OCI-LY1 (cell line): ENCODE data around the gene SAMD3.
A peak's percentile ranks its signal among the peaks of the same experiment; 100 is the strongest.
"Not testable (repeated sequence)": the region's sequence is repeated elsewhere in the genome, so short reads cannot be mapped to it uniquely, and the experiment has no call there.

Experiments
- H2AFZ ChIP-seq: fragments of 200-600 bp; sonication (generic), shearing (Covaris generic); 2 replicates; pipeline ENCODE4 v1.6.0; 2014; ENCODE audit warnings: antibody characterized with exemption, mild to moderate bottlenecking, low read length
- H3F3A ChIP-seq: fragments of 200-600 bp; sonication (generic), shearing (Covaris generic); 2 replicates; pipeline ENCODE4 v1.6.0; 2014; ENCODE audit warnings: mild to moderate bottlenecking, antibody characterized with exemption, low read length, moderate library complexity; ENCODE audit not compliant: insufficient read depth
- H3K27ac ChIP-seq: fragments of 200-600 bp; sonication (generic); 2 replicates; pipeline ENCODE4 v1.5.1; 2014; ENCODE audit warnings: low read length, mixed run types, mild to moderate bottlenecking, low read depth; ENCODE audit not compliant: poor library complexity, severe bottlenecking
- H3K27me3 ChIP-seq: fragments of 200-600 bp; sonication (generic); 2 replicates; pipeline ENCODE4 v1.6.0; 2014; ENCODE audit warnings: antibody characterized with exemption, mild to moderate bottlenecking, low read length, moderate library complexity; ENCODE audit not compliant: insufficient read depth
- H3K36me3 ChIP-seq: fragments of 200-600 bp; sonication (generic); 2 replicates; pipeline ENCODE4 v1.6.1; 2014; ENCODE audit warnings: mild to moderate bottlenecking, antibody characterized with exemption, low read length, moderate library complexity, mixed read lengths; ENCODE audit not compliant: insufficient read depth
- H3K4me1 ChIP-seq: fragments of 200-600 bp; sonication (generic); 2 replicates; pipeline ENCODE4 v1.5.1; 2014; ENCODE audit warnings: mild to moderate bottlenecking, low read length, moderate library complexity; ENCODE audit not compliant: insufficient read depth, severe bottlenecking
- H3K4me2 ChIP-seq: fragments of 200-600 bp; sonication (generic), shearing (Covaris generic); 2 replicates; pipeline ENCODE4 v1.6.1; 2014; ENCODE audit warnings: low read length
- H3K4me3 ChIP-seq: fragments of 200-600 bp; sonication (generic); 2 replicates; pipeline ENCODE4 v1.5.1; 2014; ENCODE audit warnings: low read length, low read depth, mild to moderate bottlenecking, mixed read lengths; ENCODE audit not compliant: poor library complexity, severe bottlenecking
- H3K79me2 ChIP-seq: fragments of 200-600 bp; shearing (Covaris generic); 2 replicates; pipeline ENCODE4 v1.6.1; 2016; ENCODE audit warnings: mixed run types, low read length, mixed read lengths; ENCODE audit not compliant: insufficient read depth
- H3K9ac ChIP-seq: fragments of 200-600 bp; sonication (generic), shearing (Covaris generic); 2 replicates; pipeline ENCODE4 v1.6.1; 2014; ENCODE audit warnings: mild to moderate bottlenecking, low read length, mixed read lengths
- H3K9me2 ChIP-seq: fragments of 200-600 bp; sonication (generic), shearing (Covaris generic); 2 replicates; pipeline ENCODE4 v1.6.1; 2014; ENCODE audit warnings: low read depth, mild to moderate bottlenecking, low read length, mixed read lengths
- H3K9me3 ChIP-seq: fragments of 200-600 bp; shearing (Covaris generic); 2 replicates; pipeline ENCODE4 v1.6.1; 2014; ENCODE audit warnings: low read length, mixed read lengths
- H4K20me1 ChIP-seq: fragments of 200-600 bp; sonication (generic), shearing (Covaris generic); 2 replicates; pipeline ENCODE4 v1.6.0; 2016; ENCODE audit warnings: mild to moderate bottlenecking, low read length; ENCODE audit not compliant: insufficient read depth
- EZH2 ChIP-seq: fragments of 200-600 bp; sonication (generic), shearing (Covaris generic); IDR thresholded peaks from 2 replicates; pipeline ENCODE4 v1.8.0; 2017; ENCODE audit warnings: borderline replicate concordance, mixed run types, mild to moderate bottlenecking, antibody characterized with exemption, low read length, moderate library complexity, mixed read lengths
- TF ChIP-seq, protein P1 (sequence below): fragments of 200-600 bp; sonication (generic), shearing (Covaris generic); IDR thresholded peaks from 2 replicates; pipeline ENCODE4 v1.5.1; 2017; ENCODE audit warnings: mild to moderate bottlenecking, antibody characterized with exemption, low read length, moderate library complexity, mixed read lengths

SAMD3 gene

DNA sequence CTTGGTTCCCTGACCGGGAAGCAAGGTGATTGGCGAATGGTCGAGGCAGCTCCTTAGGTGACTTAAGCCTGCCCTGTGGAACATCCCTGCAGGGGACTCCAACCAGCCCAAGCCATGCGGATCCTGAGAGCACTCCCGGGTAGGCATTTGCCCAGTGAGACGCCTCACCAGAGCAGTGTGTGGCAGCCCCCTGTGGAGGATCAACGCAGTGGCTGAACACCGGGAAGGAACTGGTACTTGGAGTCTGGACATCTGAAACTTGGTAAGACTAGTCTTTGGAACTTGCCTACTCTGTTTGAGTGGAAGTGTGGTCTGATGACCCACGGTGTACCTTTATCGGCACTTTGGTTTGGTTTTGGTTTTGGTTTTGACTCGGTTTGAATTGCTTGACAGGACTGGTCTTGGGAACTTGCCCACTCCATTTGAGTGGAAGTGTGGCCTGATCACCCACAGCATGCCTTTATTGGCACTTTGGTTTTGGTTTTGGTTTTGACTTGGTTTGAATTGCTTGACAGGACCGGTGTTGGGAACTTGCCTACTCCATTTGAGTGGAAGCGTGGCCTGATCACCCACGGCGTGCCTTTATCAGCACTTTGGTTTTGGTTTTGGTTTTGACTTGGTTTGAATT is 38.0 kb upstream of the SAMD3 start:
- not testable (repeated sequence) for H3K9me3 ChIP-seq, H3K36me3 ChIP-seq, H3K4me1 ChIP-seq, H3K27me3 ChIP-seq, H3F3A ChIP-seq, H3K9me2 ChIP-seq, H3K79me2 ChIP-seq, H3K4me2 ChIP-seq, H4K20me1 ChIP-seq, H2AFZ ChIP-seq, H3K27ac ChIP-seq, H3K9ac ChIP-seq
- H3K4me3 ChIP-seq, result peak overlapping the region; percentile 29

DNA sequence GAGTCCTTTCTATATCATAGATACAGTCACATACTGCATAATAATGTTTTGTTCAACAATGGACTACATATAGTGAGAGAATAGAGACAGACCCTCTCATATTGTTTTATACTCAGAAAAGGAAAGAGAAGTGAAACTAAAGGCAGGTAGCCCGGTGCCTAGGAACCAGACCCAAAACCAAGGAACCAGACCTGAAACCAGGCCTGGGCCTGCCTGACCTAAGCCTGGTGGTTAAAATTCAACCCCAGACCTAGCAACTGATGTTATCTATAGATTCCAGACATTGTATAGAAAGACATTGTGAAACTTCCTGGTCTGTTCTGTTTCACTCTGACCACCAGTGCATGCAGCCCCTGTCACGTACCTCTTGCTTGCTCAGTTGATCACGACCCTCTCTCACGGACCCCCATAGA is 37.3 kb upstream of the SAMD3 start:
- H2AFZ ChIP-seq, H3K9me3 ChIP-seq, H3K27ac ChIP-seq, H3K4me3 ChIP-seq, H3K9ac ChIP-seq, H3K4me2 ChIP-seq, H3K27me3 ChIP-seq, H3F3A ChIP-seq, H4K20me1 ChIP-seq, H3K79me2 ChIP-seq, H3K4me1 ChIP-seq, H3K9me2 ChIP-seq, H3K36me3 ChIP-seq: not testable (repeated sequence)

DNA sequence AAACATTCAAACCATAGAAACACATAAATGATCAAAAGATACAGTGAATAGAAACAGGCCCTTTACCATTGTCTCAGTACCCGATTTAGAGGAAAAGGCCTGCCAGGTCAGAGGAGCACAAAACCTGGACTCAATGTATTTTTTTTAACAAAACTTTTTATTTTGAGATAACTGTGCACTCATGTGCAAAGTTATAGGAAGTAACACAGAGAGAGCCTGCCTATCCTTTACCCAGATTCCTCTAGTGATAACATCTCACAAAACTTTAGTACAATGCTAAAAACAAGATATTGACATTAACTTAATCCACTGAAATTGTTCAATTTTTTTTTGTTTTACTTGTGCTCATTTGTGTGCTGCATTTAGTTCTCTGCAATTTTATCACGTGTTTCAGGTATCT is 36.8 kb upstream of the SAMD3 start:
- H4K20me1 ChIP-seq, result no peaks in the 10 kb centered on the region
- H3K4me2 ChIP-seq, result no peak overlapping the region
- H3K27ac ChIP-seq, result no peak overlapping the region
- H3K4me1 ChIP-seq, result no peaks in the 10 kb centered on the region
- no peaks in the 10 kb centered on the region for H3K9me2 ChIP-seq
- no peak for TF ChIP-seq EZH2
- TF ChIP-seq, protein P1, sequence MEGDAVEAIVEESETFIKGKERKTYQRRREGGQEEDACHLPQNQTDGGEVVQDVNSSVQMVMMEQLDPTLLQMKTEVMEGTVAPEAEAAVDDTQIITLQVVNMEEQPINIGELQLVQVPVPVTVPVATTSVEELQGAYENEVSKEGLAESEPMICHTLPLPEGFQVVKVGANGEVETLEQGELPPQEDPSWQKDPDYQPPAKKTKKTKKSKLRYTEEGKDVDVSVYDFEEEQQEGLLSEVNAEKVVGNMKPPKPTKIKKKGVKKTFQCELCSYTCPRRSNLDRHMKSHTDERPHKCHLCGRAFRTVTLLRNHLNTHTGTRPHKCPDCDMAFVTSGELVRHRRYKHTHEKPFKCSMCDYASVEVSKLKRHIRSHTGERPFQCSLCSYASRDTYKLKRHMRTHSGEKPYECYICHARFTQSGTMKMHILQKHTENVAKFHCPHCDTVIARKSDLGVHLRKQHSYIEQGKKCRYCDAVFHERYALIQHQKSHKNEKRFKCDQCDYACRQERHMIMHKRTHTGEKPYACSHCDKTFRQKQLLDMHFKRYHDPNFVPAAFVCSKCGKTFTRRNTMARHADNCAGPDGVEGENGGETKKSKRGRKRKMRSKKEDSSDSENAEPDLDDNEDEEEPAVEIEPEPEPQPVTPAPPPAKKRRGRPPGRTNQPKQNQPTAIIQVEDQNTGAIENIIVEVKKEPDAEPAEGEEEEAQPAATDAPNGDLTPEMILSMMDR, result no peak
- H3F3A ChIP-seq, result no peaks in the 10 kb centered on the region
- no peak overlapping the region for H2AFZ ChIP-seq
- H3K9ac ChIP-seq, result no peak overlapping the region
- no peaks in the 10 kb centered on the region for H3K36me3 ChIP-seq
- H3K9me3 ChIP-seq, result 0 out of 2 replicates have a peak, but pooled peaks cover 3% of the 10 kb centered on the region
- H3K27me3 ChIP-seq, result no peaks in the 10 kb centered on the region
- no peaks in the 10 kb centered on the region for H3K79me2 ChIP-seq
- H3K4me3 ChIP-seq, result no peak overlapping the region

DNA sequence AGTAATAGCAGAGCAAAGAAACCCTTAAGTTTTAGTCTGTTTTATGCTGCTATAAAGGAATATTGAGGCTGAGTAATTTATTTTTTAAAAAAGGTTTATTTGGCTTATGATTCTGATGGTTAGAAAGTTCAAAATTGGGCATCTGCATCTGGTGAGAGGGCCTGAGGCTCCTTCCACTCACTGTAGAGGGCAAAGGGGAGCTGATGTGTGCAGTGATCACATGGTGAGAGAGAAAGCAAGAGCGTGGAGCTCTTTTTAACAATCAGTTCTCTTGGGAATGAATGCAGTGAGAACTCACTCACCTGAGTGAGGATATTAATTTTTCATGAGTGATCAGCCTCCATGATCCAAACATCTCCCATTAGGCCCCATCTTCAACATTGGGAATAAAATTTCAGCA is 36.4 kb upstream of the SAMD3 start:
- Histone ChIP-seq H3F3A (no peaks in the 10 kb centered on the region), H3K9me2 (no peaks in the 10 kb centered on the region), H3K36me3 (no peaks in the 10 kb centered on the region), H3K27ac (no peak overlapping the region), H3K9ac (no peak overlapping the region), H3K27me3 (no peaks in the 10 kb centered on the region), H4K20me1 (no peaks in the 10 kb centered on the region), H2AFZ (no peak overlapping the region), H3K79me2 (no peaks in the 10 kb centered on the region), H3K4me3 (no peak overlapping the region), H3K9me3 (0 out of 2 replicates have a peak, but pooled peaks cover 3% of the 10 kb centered on the region), H3K4me1 (no peaks in the 10 kb centered on the region), H3K4me2 (no peak overlapping the region)
- TF ChIP-seq EZH2, result no peak
- TF ChIP-seq, protein P1, result no peak
